GM23248 (cell line): ENCODE measurements around the gene TSPEAR. TPM values are rescaled to one million over a fixed set of nuclear protein-coding genes. Genes with fewer than 3 reads are reported as not detected.
A peak's percentile ranks its signal among the peaks of the same experiment; 100 is the strongest.

Source experiments
- DNase-seq: peaks from one replicate; pipeline ENCODE4 v3.0.0-alpha.2; 2015
- H2AFZ ChIP-seq: fragments of 200-600 bp; sonication (generic); 2 replicates; pipeline ENCODE4 v1.6.1; 2016; ENCODE audit warnings: antibody characterized with exemption
- H3F3A ChIP-seq: fragments of 200-600 bp; sonication (generic); 2 replicates; pipeline ENCODE4 v1.6.1; 2016; ENCODE audit warnings: mild to moderate bottlenecking, antibody characterized with exemption, mixed run types; ENCODE audit not compliant: insufficient read depth
- H3K27ac ChIP-seq: fragments of 200-600 bp; sonication (generic); 2 replicates; pipeline ENCODE4 v1.5.1; 2016; ENCODE audit warnings: mild to moderate bottlenecking
- H3K27me3 ChIP-seq: fragments of 200-600 bp; sonication (generic); replicated peaks from 2 replicates; pipeline ENCODE4 v1.6.1; 2016; ENCODE audit warnings: mild to moderate bottlenecking; ENCODE audit not compliant: insufficient read depth
- H3K36me3 ChIP-seq: fragments of 200-600 bp; sonication (generic); 2 replicates; pipeline ENCODE4 v1.6.1; 2016; ENCODE audit warnings: low read depth, mild to moderate bottlenecking
- H3K4me1 ChIP-seq: fragments of 200-600 bp; sonication (generic); 2 replicates; pipeline ENCODE4 v1.6.1; 2016; ENCODE audit warnings: mild to moderate bottlenecking; ENCODE audit not compliant: insufficient read depth
- H3K4me2 ChIP-seq: fragments of 200-600 bp; sonication (generic); one replicate; pipeline ENCODE4 v1.6.1; 2016; ENCODE audit warnings: mild to moderate bottlenecking; ENCODE audit not compliant: unreplicated experiment
- H3K4me3 ChIP-seq: fragments of 200-600 bp; sonication (generic); 2 replicates; pipeline ENCODE4 v1.5.1; 2016; ENCODE audit warnings: mild to moderate bottlenecking
- H3K79me2 ChIP-seq: fragments of 200-600 bp; sonication (generic); 2 replicates; pipeline ENCODE4 v1.6.1; 2016; ENCODE audit warnings: mild to moderate bottlenecking; ENCODE audit not compliant: insufficient read depth
- H3K9ac ChIP-seq: fragments of 200-600 bp; sonication (generic); 2 replicates; pipeline ENCODE4 v1.6.1; 2016; ENCODE audit warnings: mild to moderate bottlenecking
- H3K9me2 ChIP-seq: fragments of 200-600 bp; sonication (generic); 2 replicates; pipeline ENCODE4 v1.6.1; 2016; ENCODE audit warnings: mixed run types, mild to moderate bottlenecking, moderate library complexity; ENCODE audit not compliant: insufficient read depth
- H3K9me3 ChIP-seq: fragments of 200-600 bp; sonication (generic); one replicate; pipeline ENCODE4 v1.6.1; 2017; ENCODE audit warnings: low read depth
- H4K20me1 ChIP-seq: fragments of 200-600 bp; sonication (generic); 2 replicates; pipeline ENCODE4 v1.6.0; 2016; ENCODE audit not compliant: insufficient read depth
- EZH2 ChIP-seq: fragments of 200-600 bp; sonication (generic); IDR thresholded peaks from 2 replicates; pipeline ENCODE4 v1.6.1; 2018; ENCODE audit warnings: antibody characterized with exemption, mild to moderate bottlenecking; ENCODE audit not compliant: insufficient read depth, poor library complexity, severe bottlenecking
- EZH2phosphoT487 ChIP-seq: fragments of 200-600 bp; sonication (generic); IDR thresholded peaks from 2 replicates; pipeline ENCODE4 v1.6.1; 2018; ENCODE audit warnings: antibody characterized with exemption, moderate library complexity, mild to moderate bottlenecking, low read depth; ENCODE audit not compliant: insufficient read depth
- WGBS, 2 experiments: methylation state at CpG; one replicate each; pipeline ENCODE4 v1.1.6; 2015 to 2017; ENCODE audit warnings: low lambda C conversion rate in 2 of 2, low coverage in 1 of 2; ENCODE audit errors: missing lambda C conversion rate in 2 of 2; 5-methylcytosine and 5-hydroxymethylcytosine counted together
- in situ Hi-C: fragments of 300-500 bp; cut with MboI; formaldehyde crosslinking; loops from 2 replicates; pipeline ENCODE4 v1.15.0; 2020
- polyA plus RNA-seq: library from polyadenylated mRNA; unstranded; fragments of >200 nt; fragmentation: Nextera tagmentation; extraction: Ambion mirVana; gene quantifications from 2 replicates; pipeline ENCODE4 v1.2.1, GENCODE V29; 2016
- total RNA-seq: library from RNA; depleted of rRNA; stranded (reverse); fragments of >200 nt; shearing (Covaris generic); gene quantifications from 2 replicates; pipeline ENCODE4 v1.2.3, GENCODE V29; 2014

TSPEAR gene
- total and polyA plus RNA-seq, 2 experiments from 2014 or later: not detected

DNA sequence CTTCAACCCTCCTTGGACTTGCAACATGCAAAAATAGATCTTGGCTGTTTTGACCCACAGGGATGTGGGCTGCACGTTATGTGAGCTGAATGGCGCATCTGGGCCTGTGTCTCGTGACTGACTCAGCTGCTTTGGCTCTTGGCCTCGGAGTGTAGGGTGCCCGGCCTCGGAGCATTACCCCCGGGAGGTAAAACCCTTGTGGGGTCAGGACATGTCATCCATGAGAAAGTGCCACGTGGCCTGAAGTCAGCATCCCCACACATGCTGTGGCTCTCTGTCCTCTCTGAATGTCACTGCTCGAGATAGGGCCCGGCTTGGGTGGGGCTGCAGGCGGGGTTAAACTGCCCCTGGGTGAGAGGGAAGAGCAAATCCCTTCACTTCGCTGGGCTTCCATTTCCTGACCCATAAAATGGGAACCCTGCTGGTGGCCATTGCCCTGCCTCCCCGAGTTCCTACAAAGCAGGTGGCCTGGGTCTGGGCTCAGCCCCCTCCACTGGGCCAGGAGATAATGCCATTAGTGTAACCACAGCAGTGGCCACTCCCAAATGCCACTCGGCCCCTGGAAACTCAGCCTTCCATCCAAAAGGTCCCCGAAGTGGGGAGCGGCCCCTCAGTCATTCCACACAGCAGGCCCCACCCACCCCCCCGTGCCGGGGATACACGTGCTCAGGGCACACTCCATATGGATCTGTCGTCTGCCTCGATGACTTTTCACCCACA is 22.8 kb upstream of the TSPEAR start:
- Histone ChIP-seq H4K20me1 (no peaks in the 10 kb centered on the region), H3K36me3 (no peaks in the 10 kb centered on the region), H3K27ac (no peak overlapping the region), H3K9me2 (no peaks in the 10 kb centered on the region), H3K9ac (no peak overlapping the region), H3K27me3 (peaks cover 19% of the 10 kb centered on the region), H3K9me3 (no peaks in the 10 kb centered on the region), H3K79me2 (no peaks in the 10 kb centered on the region), H2AFZ (no peak overlapping the region), H3K4me1 (no peaks in the 10 kb centered on the region), H3F3A (no peaks in the 10 kb centered on the region), H3K4me2 (no peak overlapping the region), H3K4me3 (no peak overlapping the region)
- in situ Hi-C loops: no loop called here
- peak; percentile 17 for DNase-seq
- WGBS, 2 experiments: 40 to 43% methylated on average over 16 to 21 of the region's 21 CpGs
- no peak for TF ChIP-seq EZH2phosphoT487
- TF ChIP-seq EZH2: no peak

DNA sequence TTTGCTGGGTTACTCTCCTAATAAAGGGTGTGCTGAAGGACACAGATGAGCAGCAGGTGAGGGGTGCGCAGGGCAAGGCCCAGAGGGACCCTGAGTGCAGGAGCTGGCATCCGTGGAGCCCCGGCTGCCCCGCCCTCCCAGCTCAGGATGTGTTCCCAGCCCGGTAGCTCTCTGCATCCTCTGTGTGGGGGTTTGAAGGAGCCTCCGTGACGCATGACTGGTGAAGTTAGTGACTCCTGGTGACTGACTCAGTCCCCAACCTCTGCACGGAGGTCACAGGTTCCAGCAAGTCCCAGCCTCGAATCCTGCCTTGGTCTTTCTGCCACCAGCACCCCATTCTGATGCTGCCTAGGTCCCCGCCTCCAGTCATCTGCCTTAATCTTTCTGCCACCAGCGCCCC is 21.6 kb upstream of the TSPEAR start:
- no peak overlapping the region for H3K4me3 ChIP-seq
- H3K27ac ChIP-seq: no peak overlapping the region
- no peaks in the 10 kb centered on the region for H3K9me3 ChIP-seq
- H3K9me2 ChIP-seq: no peaks in the 10 kb centered on the region
- H2AFZ ChIP-seq: no peak overlapping the region
- H4K20me1 ChIP-seq: no peaks in the 10 kb centered on the region
- H3K36me3 ChIP-seq: no peaks in the 10 kb centered on the region
- H3K9ac ChIP-seq: no peak overlapping the region
- no peaks in the 10 kb centered on the region for H3F3A ChIP-seq
- in situ Hi-C loops: no loop called here
- 59 to 60% methylated on average over 8 to 11 of the region's 11 CpGs for WGBS, 2 experiments
- H3K4me2 ChIP-seq: no peak overlapping the region
- TF ChIP-seq EZH2: no peak
- no peak for TF ChIP-seq EZH2phosphoT487
- no peaks in the 10 kb centered on the region for H3K4me1 ChIP-seq
- H3K79me2 ChIP-seq: no peaks in the 10 kb centered on the region
- no peak for DNase-seq
- peaks cover 20% of the 10 kb centered on the region for H3K27me3 ChIP-seq

DNA sequence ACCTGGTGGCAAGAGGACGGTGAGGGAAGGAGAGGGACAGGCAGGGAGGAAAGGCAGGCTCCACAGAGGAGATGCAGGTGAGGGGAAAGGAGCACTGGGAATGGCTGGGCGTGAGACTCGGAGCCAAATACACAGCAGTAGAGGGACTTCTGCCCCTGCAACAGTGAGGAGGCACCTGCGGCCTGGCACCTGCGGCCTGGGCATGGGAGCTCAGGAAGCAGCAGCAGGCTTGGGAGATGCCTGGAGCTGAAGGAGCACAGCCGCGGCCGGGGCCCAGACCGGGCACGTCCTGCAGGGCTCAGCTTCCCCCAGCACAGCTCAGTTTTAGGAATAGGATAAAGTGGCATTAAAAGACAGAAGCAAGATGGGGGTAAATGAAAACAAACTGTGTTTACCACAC is 20.9 kb upstream of the TSPEAR start:
- in situ Hi-C loops: no loop called here
- H3K79me2 ChIP-seq: no peaks in the 10 kb centered on the region
- WGBS, 2 experiments: 69 to 78% methylated on average over 10 of the region's 10 CpGs

DNA sequence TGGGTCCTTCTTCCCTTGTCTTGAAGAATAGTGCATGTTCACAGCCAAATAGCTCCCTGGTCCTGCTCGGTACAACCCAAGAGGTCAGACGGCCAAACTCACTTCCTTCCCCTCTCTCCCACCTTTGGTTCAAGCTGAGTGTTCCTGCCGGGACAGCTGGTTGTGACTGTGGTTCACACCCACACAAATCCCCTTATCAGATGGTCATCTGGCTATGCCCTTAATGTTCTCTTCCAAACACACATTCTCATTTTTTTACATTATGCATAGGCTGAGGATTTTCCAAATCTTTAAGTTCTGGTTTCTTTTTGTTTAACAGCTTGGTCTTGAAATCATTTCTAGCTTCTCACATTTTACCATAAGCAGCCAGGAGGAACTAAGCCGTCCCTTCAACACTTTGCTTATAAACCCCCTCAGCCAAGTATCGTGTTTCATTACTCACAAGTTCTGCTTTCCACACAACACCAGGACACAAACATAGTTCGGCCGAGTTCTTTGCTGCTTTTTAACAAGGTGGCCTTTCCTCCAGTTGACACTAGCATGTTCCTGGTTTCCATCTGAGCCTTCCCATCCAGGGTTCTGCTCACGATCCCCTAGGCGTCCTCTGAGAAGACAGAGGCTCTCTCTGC is 19.7 kb upstream of the TSPEAR start:
- Histone ChIP-seq H3K4me1 (no peaks in the 10 kb centered on the region), H3K27ac (no peak overlapping the region), H3K4me2 (no peak overlapping the region), H3K36me3 (no peaks in the 10 kb centered on the region), H3K79me2 (no peaks in the 10 kb centered on the region), H3K9me3 (no peaks in the 10 kb centered on the region), H3K9me2 (no peaks in the 10 kb centered on the region), H4K20me1 (no peaks in the 10 kb centered on the region), H2AFZ (no peak overlapping the region), H3K27me3 (peaks cover 32% of the 10 kb centered on the region), H3F3A (no peaks in the 10 kb centered on the region), H3K9ac (no peak overlapping the region), H3K4me3 (no peak overlapping the region)
- in situ Hi-C loops: no loop called here
- WGBS, 2 experiments: 20 to 26% methylated on average over 9 of the region's 9 CpGs
- no peak for DNase-seq
- no peak for TF ChIP-seq EZH2
- TF ChIP-seq EZH2phosphoT487: no peak

More for the DNA sequence above, 20.9 kb upstream of the TSPEAR start:
- no peak overlapping the region for H2AFZ ChIP-seq
- no peaks in the 10 kb centered on the region for H3K9me3 ChIP-seq
- no peak for DNase-seq
- no peak overlapping the region for H3K27ac ChIP-seq
- H3K4me2 ChIP-seq: no peak overlapping the region
- H3K9me2 ChIP-seq: no peaks in the 10 kb centered on the region
- no peaks in the 10 kb centered on the region for H3K36me3 ChIP-seq
- no peak overlapping the region for H3K4me3 ChIP-seq
- H3K9ac ChIP-seq: no peak overlapping the region
- H3F3A ChIP-seq: no peaks in the 10 kb centered on the region
- H3K27me3 ChIP-seq: peaks cover 25% of the 10 kb centered on the region
- no peaks in the 10 kb centered on the region for H4K20me1 ChIP-seq
- TF ChIP-seq EZH2: no peak
- no peak for TF ChIP-seq EZH2phosphoT487
- H3K4me1 ChIP-seq: no peaks in the 10 kb centered on the region
